HG03442 (cell line): ENCODE data around the gene SCO1.
"Not testable (repeated sequence)": the region's sequence is repeated elsewhere in the genome, so short reads cannot be mapped to it uniquely, and the experiment has no call there.

Source experiments
- ATAC-seq: cut with Tn5 transposase; IDR thresholded peaks from one replicate; pipeline ENCODE4 v1.9.1; 2021; ENCODE audit warnings: mild to moderate bottlenecking, moderate library complexity; ENCODE audit not compliant: unreplicated experiment

Gene SCO1

GRCh38 chr17:10697092-10698081 lies at the start of gene SCO1, which contains the start of gene ADPRM:
TSS of gene SCO1 (minus strand) at chr17:10697533. CDS start at chr17:10697507, 26 bp downstream.
TSS of gene ADPRM (plus strand) at chr17:10697594. CDS start at chr17:10704927, 7,333 bp downstream.
- peak; percentile 96 for ATAC-seq

DNA sequence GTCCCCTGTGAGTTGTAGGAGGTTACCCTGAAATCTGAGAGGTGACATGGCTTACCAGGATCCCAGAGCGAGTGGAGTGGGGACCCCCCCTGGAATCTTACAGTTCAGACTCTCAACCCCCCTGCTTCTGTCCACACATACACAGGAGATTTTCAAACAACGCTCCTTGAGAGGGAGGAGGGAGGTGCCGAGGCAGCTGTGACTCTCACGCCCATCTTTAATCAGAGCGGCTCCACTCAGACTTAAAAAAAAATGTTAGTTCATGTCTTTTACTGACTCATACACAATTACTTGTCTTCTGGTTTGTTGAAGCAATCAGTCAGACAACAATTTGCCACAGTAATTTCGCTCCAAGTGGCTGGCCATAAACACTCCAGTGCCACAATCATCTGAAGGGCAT lies 47.9 kb upstream of the SCO1 start:
- no peak for ATAC-seq

DNA sequence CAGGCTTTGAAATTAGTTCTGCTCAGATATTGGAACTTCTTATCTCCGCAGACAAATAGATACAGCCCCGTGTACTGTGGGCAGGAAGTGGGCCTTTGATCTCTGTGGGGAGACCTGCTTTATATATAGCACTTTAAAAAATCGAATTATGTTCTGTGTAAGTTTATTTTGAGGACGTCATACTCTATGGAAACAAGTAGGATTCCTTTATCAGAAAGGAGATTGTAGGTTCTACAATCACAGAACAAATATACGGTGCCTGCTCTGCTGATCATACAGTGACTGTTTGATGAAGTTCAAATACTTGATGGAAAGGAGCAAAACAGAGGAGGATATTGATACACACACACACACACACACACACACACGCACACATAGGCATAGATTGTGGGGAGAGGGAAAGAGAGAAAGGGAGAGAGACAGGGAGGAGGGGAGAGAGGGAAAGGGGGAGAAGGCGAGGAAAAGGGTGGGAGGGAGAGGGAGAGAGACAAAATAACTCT lies 47.2 kb upstream of the SCO1 start:
- no peak for ATAC-seq

DNA sequence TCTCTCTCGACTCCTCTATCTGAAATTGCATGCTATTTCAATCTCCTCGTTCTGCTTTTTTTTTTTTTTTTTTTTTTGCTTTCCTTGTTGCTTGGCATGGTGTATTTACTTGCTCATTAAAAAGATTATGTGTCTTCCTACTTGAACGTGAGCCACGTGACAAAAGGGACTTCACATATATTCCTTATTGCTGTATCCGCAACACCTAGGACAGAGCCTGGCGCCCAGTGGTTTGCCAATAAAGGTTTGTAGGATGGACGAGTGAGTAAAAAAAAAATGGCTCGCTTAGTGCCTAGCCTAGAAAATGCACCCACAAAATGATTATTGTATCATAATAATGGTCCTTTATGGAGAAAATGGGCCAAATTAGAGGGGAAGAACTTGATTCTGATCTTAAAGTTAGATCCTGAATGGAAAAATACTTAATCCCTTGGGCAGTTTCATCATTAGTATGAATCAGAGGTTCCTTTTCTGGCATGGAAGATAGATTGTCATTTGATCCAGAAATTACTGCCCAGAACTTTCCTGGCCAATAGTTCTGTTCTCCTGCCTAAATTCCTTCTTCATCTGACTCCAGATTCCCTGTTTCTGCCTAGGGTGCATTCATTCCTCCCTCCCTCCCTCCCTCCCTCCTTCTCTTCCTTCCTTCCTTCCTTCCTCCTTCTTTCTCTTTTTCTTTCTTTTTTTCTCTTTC lies 46.1 kb upstream of the SCO1 start:
- ATAC-seq, result no peak

GRCh38 chr17:10742431-10742830 lies 45.1 kb upstream of the SCO1 start:
- ATAC-seq, result no peak

GRCh38 chr17:10741416-10742135 lies 44.2 kb upstream of the SCO1 start:
- no peak for ATAC-seq

DNA sequence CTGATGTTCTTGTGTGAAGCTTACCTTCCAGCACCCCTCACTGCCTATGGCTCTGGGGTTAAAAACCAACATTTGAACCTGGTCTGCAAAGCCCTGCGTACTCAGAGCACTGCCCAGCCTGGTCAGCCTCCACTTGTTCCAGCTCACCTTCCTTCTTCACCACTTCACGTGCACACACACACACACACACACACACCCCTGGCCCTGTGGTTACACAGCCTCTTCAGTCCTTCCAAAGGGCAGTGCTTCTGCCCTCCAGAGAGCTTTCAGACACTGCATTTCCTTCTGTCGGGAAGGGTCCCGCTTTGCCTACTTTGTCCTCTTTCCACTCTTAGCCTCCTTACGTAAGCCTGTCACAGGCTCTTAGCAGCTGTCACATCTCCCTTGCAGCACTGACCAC lies 42.1 kb upstream of the SCO1 start:
- no peak for ATAC-seq

DNA sequence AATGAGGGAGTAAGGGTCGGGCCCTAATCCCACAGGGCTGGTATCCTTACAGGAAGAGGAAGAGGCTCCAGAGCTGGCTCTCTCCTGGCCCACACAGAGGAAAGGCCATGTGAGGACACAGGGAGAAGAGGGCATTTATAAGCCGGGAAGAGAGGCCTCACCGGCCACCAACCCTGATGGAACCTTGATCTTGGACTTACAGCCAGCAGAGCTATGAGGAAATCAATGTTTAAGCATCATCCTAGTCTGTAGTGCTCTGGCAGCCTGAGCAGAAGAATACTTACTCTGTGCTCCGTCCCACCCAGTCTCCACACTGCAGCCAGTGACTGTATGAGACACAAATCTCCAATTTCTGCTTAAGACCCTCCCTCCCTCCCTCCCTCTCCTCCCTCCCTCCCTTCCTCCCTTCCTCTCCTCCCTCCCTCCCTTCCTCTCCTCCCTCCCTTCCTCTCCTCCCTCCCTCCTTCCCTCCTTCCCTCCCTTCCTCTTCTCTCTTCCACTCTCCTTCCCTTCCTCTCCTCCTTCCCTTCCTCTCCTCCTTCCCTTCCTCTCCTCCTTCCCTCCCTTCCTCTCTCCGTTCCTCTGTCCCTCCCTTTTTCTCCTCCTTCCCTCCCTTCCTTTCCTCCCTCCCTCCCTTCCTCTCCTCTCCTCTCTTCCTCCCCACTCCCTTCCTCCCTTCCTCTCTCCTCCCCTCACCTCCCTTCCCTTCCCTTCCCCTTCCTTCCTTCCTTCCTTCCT lies 41.4 kb upstream of the SCO1 start:
- ATAC-seq, result no peak

DNA sequence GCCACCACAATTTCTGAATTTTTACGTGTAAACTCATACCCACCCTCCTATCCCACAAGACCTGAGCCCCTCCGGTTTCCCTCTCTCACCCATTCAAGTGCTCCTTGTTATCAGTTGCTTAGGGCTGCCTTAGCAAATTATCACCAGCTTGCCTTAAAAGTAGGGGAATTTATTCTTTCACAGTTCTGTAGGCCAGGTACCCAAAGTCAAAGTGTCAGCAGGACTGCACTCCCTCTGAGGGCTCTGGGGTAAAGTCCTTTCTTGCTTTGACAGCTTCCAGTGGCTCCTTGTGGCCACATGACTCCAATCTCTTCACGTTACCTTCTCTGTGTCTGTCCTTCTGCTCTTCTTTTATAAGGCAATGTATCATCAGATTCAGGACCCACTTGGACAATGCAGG lies 40.4 kb upstream of the SCO1 start:
- ATAC-seq, result no peak

- no peak for ATAC-seq
Measured at GRCh38 chr17:10737168-10737622, 39.9 kb upstream of the SCO1 start.

- no peak for ATAC-seq
Measured at GRCh38 chr17:10735821-10736220, 38.5 kb upstream of the SCO1 start.

- no peak for ATAC-seq
Measured at GRCh38 chr17:10735251-10735650, 37.9 kb upstream of the SCO1 start.

GRCh38 chr17:10733666-10734065 lies 36.3 kb upstream of the SCO1 start:
- ATAC-seq, result no peak

DNA sequence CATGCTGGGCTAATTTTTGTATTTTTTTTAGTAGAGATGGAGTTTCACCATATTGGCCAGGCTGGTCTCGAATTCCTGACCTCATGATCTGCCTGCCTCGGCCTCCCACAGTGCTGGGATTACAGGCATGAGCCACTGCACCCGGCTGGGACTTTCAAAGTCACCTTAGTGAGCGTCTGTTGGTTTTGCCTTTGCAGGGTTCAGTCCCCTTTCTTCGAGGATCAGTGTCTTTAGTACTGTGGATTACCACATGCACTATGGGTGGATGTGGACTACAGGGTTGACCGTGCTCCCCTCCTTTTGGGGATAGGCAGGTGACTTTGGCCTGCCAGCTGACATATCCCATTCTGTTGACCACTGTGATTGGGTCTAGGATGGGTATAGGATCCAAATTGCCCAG lies 34.8 kb upstream of the SCO1 start:
- not testable (repeated sequence) for ATAC-seq

- ATAC-seq, result no peak
Measured at GRCh38 chr17:10731408-10731879, 34.1 kb upstream of the SCO1 start.

GRCh38 chr17:10730247-10730646 lies 32.9 kb upstream of the SCO1 start:
- not testable (repeated sequence) for ATAC-seq

DNA sequence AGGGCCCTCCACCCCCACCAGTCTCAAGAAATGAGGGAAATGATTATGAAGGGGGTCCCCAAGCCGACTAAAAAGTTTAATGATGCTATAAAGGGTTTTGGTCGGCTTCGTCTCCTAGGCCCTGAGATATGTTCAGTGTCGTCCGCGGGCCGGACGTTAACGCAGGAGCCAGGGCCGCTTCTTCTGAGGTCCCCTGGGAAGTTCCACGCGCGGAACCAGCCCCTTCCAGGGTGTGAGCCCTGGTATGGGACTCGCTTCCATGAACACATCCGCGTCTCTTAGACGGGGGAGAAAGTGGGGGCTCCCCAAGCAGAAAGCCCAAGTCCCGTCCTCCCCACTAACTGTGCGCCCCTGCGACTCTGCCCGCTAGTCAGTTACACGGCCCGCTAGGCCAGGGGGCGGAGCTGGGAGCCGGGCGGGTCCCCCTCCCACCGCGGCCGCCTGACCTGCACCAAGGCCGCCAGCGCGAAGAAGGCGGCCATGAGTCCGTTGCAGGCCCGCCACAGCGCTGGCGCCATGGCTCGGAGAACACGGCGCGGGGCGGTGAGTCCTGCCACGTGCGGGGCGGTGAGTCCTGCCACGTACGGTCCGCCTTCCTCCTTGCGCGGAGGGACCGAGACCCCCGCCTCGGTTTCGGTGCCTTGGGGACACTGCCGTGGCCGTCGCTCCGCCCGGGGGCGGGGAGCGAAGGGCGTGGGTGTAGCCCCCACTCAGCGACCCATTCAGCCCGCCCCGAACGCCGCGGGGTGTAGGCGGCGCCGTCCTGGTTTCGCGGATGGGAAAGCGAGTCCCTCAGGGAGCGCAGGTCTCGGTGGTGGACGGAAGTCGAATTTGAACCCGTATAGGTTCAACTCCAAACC lies 32.2 kb upstream of the SCO1 start, which contains the start of gene TMEM220:
Gene TMEM220, minus strand, starts transcription at position 690 of the 860 bp plus-strand sequence. Its CDS starts 172 bp downstream, at position 518.
- ATAC-seq, result peak; percentile 68

- no peak for ATAC-seq
Measured at GRCh38 chr17:10728331-10728892, 31.1 kb upstream of the SCO1 start.

DNA sequence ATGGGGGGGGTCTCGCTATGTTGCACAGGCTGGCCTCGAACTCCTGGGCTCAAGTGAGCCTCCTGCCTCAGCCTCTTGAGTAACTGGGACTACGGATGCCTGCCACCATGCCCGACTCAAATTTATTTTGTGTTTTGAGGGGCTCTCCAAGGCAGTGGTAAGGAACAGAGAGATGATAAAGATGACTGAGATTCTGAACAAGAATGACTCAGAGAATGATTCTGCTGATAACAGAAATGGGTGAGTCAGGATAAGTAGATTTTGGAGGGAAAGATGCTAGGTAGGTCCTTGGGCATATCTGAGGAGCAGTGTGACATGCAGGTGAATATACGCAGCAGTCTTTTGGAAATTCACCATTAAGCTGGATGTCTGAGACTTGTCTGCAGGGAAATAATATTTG lies 29.9 kb upstream of the SCO1 start:
- no peak for ATAC-seq
